SU-DHL-6 (cell line): ENCODE measurements around the gene LXN.
A peak's percentile ranks its signal among the peaks of the same experiment; 100 is the strongest.

Experiments
- H2AFZ ChIP-seq: fragments of 200-600 bp; sonication (generic); 2 replicates; pipeline ENCODE4 v1.6.1; 2014; ENCODE audit warnings: low read depth, mild to moderate bottlenecking, moderate library complexity, mixed read lengths, antibody characterized with exemption, low read length; ENCODE audit not compliant: severe bottlenecking
- H3F3A ChIP-seq: fragments of 200-600 bp; shearing (Covaris generic); 2 replicates; pipeline ENCODE4 v1.6.0; 2016; ENCODE audit warnings: antibody characterized with exemption, mild to moderate bottlenecking; ENCODE audit not compliant: insufficient read depth
- H3K27ac ChIP-seq: fragments of 200-600 bp; sonication (generic); 2 replicates; pipeline ENCODE4 v1.5.1; 2016; ENCODE audit warnings: low read depth, mild to moderate bottlenecking, low read length, moderate library complexity, mixed read lengths
- H3K27me3 ChIP-seq: fragments of 200-600 bp; sonication (generic), shearing (Covaris generic); 2 replicates; pipeline ENCODE4 v1.6.0; 2014; ENCODE audit warnings: mild to moderate bottlenecking, low read length
- H3K36me3 ChIP-seq: fragments of 200-600 bp; sonication (generic); 2 replicates; pipeline ENCODE4 v1.6.1; 2014; ENCODE audit warnings: mild to moderate bottlenecking, low read length, mixed read lengths
- H3K4me2 ChIP-seq: fragments of 300-600, 200-600 bp; shearing (Covaris generic), sonication (generic); 2 replicates; pipeline ENCODE4 v1.6.0; 2014; ENCODE audit warnings: low read length, low read depth, mild to moderate bottlenecking; ENCODE audit not compliant: poor library complexity, severe bottlenecking
- H3K4me3 ChIP-seq: fragments of 200-600 bp; sonication (generic); 2 replicates; pipeline ENCODE4 v1.5.1; 2014; ENCODE audit warnings: antibody characterized with exemption, low read length, mild to moderate bottlenecking, mixed read lengths; ENCODE audit not compliant: insufficient read depth, poor library complexity, severe bottlenecking
- H3K79me2 ChIP-seq: fragments of 200-600 bp; sonication (generic); 2 replicates; pipeline ENCODE4 v1.6.1; 2014; ENCODE audit warnings: mild to moderate bottlenecking, low read length, moderate library complexity; ENCODE audit not compliant: insufficient read depth
- H3K9ac ChIP-seq: fragments of 200-600 bp; sonication (generic); 2 replicates; pipeline ENCODE4 v1.7.0; 2014; ENCODE audit warnings: mild to moderate bottlenecking, low read length
- H3K9me2 ChIP-seq: fragments of 200-600 bp; sonication (generic); replicated peaks from 2 replicates; pipeline ENCODE4 v1.6.1; 2014; ENCODE audit warnings: low read length; ENCODE audit not compliant: insufficient read depth
- H3K9me3 ChIP-seq: fragments of 200-600 bp; sonication (generic); 2 replicates; pipeline ENCODE4 v1.6.1; 2014; ENCODE audit warnings: low read length, mixed read lengths; ENCODE audit not compliant: insufficient read depth
- H4K20me1 ChIP-seq: fragments of 200-600 bp; sonication (generic); 2 replicates; pipeline ENCODE4 v1.6.1; 2014; ENCODE audit warnings: low read depth, mild to moderate bottlenecking, antibody characterized with exemption, low read length, moderate library complexity, mixed read lengths
- EZH2phosphoT487 ChIP-seq: fragments of 200-600 bp; sonication (generic), shearing (Covaris generic); conservative IDR thresholded peaks from 2 replicates; pipeline ENCODE4 v1.6.1; 2018; ENCODE audit warnings: mild to moderate bottlenecking, antibody characterized with exemption, low read length, moderate library complexity, mixed read lengths
- TF ChIP-seq, protein P1 (sequence below): fragments of 200-600 bp; sonication (generic); IDR thresholded peaks from one replicate; pipeline ENCODE4 v1.5.1; 2017; ENCODE audit warnings: antibody characterized with exemption, mild to moderate bottlenecking, low read length, moderate library complexity; ENCODE audit not compliant: insufficient read depth, poor library complexity, severe bottlenecking

Gene LXN

DNA sequence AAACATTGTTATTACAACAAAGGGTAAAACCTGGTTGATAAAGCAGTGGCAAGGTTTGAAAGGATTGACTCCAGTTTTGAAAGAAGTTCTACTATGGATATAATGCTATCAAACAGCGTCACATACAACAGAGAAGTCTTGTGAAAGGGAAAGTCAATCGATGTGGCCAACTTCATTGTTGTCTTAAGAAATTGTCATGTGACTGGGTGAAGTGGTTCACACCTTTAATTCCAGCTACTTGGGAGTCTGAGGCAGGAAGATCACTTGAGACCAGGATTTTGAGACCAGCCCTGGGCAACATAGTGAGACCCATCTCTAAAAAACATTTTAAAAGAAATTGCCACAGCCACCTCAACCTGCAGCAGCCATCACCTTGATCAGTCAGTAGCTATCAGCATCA, 6.2 kb upstream of the LXN start:
- no peaks in the 10 kb centered on the region for H3K27me3 ChIP-seq

DNA sequence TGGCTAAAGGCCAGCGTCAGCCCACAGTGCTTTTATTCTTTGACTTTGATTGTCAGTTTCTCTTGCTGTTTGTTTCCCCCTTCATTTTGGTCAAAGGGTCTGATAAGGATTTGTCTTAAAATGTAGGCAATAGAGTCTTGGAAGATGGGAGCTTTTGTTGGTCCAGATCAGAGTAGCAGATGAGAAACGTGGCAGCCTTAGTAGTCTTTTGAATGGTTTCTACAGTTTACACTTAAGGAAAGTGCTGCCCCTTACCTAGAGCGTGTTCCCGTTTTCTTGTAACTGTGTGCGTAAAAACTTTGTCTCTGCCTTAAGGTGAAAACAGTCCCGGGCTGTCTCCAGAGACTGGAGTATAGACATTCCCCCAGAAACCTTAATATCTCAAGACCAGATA, 630 bp downstream of the LXN start:
- peaks cover 20% of the 10 kb centered on the region; the same call in 1 of the 2 replicates for H3K36me3 ChIP-seq
- no peaks in the 10 kb centered on the region for H3K27me3 ChIP-seq
- TF ChIP-seq EZH2phosphoT487: no peak
- TF ChIP-seq, protein P1, sequence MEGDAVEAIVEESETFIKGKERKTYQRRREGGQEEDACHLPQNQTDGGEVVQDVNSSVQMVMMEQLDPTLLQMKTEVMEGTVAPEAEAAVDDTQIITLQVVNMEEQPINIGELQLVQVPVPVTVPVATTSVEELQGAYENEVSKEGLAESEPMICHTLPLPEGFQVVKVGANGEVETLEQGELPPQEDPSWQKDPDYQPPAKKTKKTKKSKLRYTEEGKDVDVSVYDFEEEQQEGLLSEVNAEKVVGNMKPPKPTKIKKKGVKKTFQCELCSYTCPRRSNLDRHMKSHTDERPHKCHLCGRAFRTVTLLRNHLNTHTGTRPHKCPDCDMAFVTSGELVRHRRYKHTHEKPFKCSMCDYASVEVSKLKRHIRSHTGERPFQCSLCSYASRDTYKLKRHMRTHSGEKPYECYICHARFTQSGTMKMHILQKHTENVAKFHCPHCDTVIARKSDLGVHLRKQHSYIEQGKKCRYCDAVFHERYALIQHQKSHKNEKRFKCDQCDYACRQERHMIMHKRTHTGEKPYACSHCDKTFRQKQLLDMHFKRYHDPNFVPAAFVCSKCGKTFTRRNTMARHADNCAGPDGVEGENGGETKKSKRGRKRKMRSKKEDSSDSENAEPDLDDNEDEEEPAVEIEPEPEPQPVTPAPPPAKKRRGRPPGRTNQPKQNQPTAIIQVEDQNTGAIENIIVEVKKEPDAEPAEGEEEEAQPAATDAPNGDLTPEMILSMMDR: no peak
- H4K20me1 ChIP-seq: no peaks in the 10 kb centered on the region
- peak overlapping the region; percentile 38 for H2AFZ ChIP-seq
- no peaks in the 10 kb centered on the region for H3K9me2 ChIP-seq
- peak overlapping the region; percentile 52 for H3K27ac ChIP-seq
- no peaks in the 10 kb centered on the region for H3K9me3 ChIP-seq
- H3K79me2 ChIP-seq: peaks cover 9% of the 10 kb centered on the region; the same call in 1 of the 2 replicates
- H3K4me2 ChIP-seq: peak overlapping the region; percentile 94
- peaks cover 6% of the 10 kb centered on the region for H3F3A ChIP-seq
- H3K9ac ChIP-seq: peak overlapping the region; percentile 70
- peak overlapping the region; percentile 69 for H3K4me3 ChIP-seq

More for the DNA sequence above, 6.2 kb upstream of the LXN start:
- Histone ChIP-seq H3K9ac (no peak overlapping the region), H4K20me1 (no peaks in the 10 kb centered on the region), H3F3A (no peaks in the 10 kb centered on the region), H3K79me2 (no peaks in the 10 kb centered on the region), H3K9me2 (no peaks in the 10 kb centered on the region), H3K27ac (no peak overlapping the region), H3K9me3 (no peaks in the 10 kb centered on the region), H3K4me3 (no peak overlapping the region), H2AFZ (no peak overlapping the region), H3K4me2 (no peak overlapping the region), H3K36me3 (no peaks in the 10 kb centered on the region)
- no peak for TF ChIP-seq EZH2phosphoT487
- TF ChIP-seq, protein P1: no peak

DNA sequence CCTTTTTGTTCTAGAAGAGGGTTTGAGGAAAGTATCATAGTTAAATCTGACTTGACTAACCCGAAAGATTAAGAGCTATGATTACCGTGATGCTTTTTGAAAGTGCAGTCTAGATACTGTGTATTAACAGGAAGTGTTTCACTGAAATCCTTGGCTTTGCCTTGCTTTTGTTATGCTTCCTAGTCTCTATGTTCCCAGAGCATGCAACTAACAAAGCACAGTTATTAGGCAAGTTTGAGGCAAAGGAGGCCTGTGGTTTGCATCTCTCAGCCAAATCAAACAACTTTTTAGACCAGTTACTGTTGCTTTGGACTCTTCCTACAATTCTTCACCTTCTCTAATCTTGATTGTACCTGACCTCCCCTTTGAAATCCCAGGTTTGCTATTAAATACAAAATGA, 3.9 kb downstream of the LXN start:
- peaks cover 37% of the 10 kb centered on the region; the same call in 1 of the 2 replicates for H3K36me3 ChIP-seq
- no peak overlapping the region for H2AFZ ChIP-seq
- no peak overlapping the region for H3K27ac ChIP-seq
- H3K4me2 ChIP-seq: no peak overlapping the region
- no peak overlapping the region for H3K9ac ChIP-seq
- peaks cover 9% of the 10 kb centered on the region; the same call in 1 of the 2 replicates for H3K79me2 ChIP-seq
- no peaks in the 10 kb centered on the region for H3K9me3 ChIP-seq
- H3K4me3 ChIP-seq: no peak overlapping the region
- no peaks in the 10 kb centered on the region for H4K20me1 ChIP-seq
- TF ChIP-seq EZH2phosphoT487: no peak
- TF ChIP-seq, protein P1: no peak
- H3F3A ChIP-seq: peaks cover 6% of the 10 kb centered on the region
- H3K9me2 ChIP-seq: no peaks in the 10 kb centered on the region
- H3K27me3 ChIP-seq: no peaks in the 10 kb centered on the region

DNA sequence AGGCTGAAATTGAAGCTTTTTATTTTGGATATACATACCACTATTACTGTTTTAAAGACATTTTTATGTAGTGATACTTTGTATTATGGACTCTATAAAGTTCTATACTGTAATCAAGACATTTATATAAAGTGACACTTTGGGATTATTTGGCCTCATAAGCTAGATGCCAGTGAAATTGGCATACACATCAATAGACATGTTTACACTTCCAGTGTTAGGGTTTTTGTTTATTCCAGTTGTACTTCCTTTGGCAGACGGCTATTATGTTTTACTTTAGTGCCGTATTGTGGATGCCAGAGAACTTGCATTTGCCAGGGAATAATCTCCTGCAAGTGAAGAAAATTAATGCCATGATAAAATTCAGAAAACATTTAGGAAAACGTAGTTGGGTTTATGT, 6.0 kb downstream of the LXN start:
- no peak overlapping the region for H3K27ac ChIP-seq
- no peaks in the 10 kb centered on the region for H4K20me1 ChIP-seq
- H3K79me2 ChIP-seq: peaks cover 9% of the 10 kb centered on the region; the same call in 1 of the 2 replicates
- TF ChIP-seq EZH2phosphoT487: no peak
- TF ChIP-seq, protein P1: no peak
- H3F3A ChIP-seq: no peaks in the 10 kb centered on the region; the same call in none of the 2 replicates
- H3K4me3 ChIP-seq: no peak overlapping the region
- H2AFZ ChIP-seq: no peak overlapping the region
- H3K36me3 ChIP-seq: peaks cover 48% of the 10 kb centered on the region; the same call in 1 of the 2 replicates
- H3K9ac ChIP-seq: no peak overlapping the region
- no peaks in the 10 kb centered on the region for H3K27me3 ChIP-seq
- H3K9me3 ChIP-seq: no peaks in the 10 kb centered on the region
- H3K9me2 ChIP-seq: no peaks in the 10 kb centered on the region
- H3K4me2 ChIP-seq: no peak overlapping the region
